HepG2 (cell line): ENCODE data around the gene INF2. TPM values are rescaled to one million over a fixed set of nuclear protein-coding genes. Genes with fewer than 3 reads are reported as not detected.

Experiments used
- BCL6 ChIP-seq: IDR thresholded peaks from 2 replicates; pipeline ENCODE4 v1.6.1; 2016; ENCODE audit warnings: missing genetic modification reagents, missing compliant biosample characterization
- MED1 ChIP-seq: sonication (generic); formaldehyde crosslinking; IDR thresholded peaks from 2 replicates; pipeline ENCODE4 v1.4.0; 2020; ENCODE audit warnings: missing genetic modification reagents
- NKX3-1 ChIP-seq: sonication (generic); formaldehyde crosslinking; IDR thresholded peaks from 2 replicates; pipeline ENCODE4 v1.5.0; 2020; ENCODE audit warnings: missing genetic modification reagents
- NONO ChIP-seq, 2 experiments: fragments of 450-650 bp in 1 of 2; sonication (generic) in 1 of 2; formaldehyde crosslinking in 1 of 2; IDR thresholded peaks in 1 of 2; conservative IDR thresholded peaks in 1 of 2; 2 replicates each; pipeline versions ENCODE4 v1.6.1 to v1.8.0; 2017 to 2022; ENCODE audit warnings: mild to moderate bottlenecking in 1 of 2, missing genetic modification reagents in 1 of 2, moderate library complexity in 1 of 2
- POGK ChIP-seq: sonication (generic); formaldehyde crosslinking; conservative IDR thresholded peaks from 2 replicates; pipeline ENCODE4 v1.8.0; 2022; ENCODE audit warnings: mild to moderate bottlenecking, moderate library complexity, missing genetic modification reagents
- RELA ChIP-seq: sonication (generic); formaldehyde crosslinking; IDR thresholded peaks from 2 replicates; pipeline ENCODE4 v1.4.0; 2020; ENCODE audit warnings: missing genetic modification reagents
- STAT5B ChIP-seq: sonication (generic); formaldehyde crosslinking; IDR thresholded peaks from 2 replicates; pipeline ENCODE4 v1.4.0; 2020; ENCODE audit warnings: missing genetic modification reagents
- TOE1 ChIP-seq: sonication (generic); formaldehyde crosslinking; IDR thresholded peaks from 2 replicates; pipeline ENCODE4 v1.4.0; 2020; ENCODE audit warnings: mild to moderate bottlenecking, missing genetic modification reagents
- ZBTB1 ChIP-seq: sonication (generic); formaldehyde crosslinking; IDR thresholded peaks from 2 replicates; pipeline ENCODE4 v1.4.0; 2020; ENCODE audit warnings: missing genetic modification reagents, borderline replicate concordance
- ZNF275 ChIP-seq: sonication (generic); formaldehyde crosslinking; IDR thresholded peaks from 2 replicates; pipeline ENCODE4 v1.8.0; 2022; ENCODE audit warnings: missing genetic modification reagents, mild to moderate bottlenecking, inconsistent platforms, borderline replicate concordance
- ZNF549 ChIP-seq: sonication (generic); formaldehyde crosslinking; IDR thresholded peaks from 2 replicates; pipeline ENCODE4 v1.5.0; 2020; ENCODE audit warnings: missing genetic modification reagents
- ZNF563 ChIP-seq: sonication (generic); formaldehyde crosslinking; IDR thresholded peaks from 2 replicates; pipeline ENCODE4 v1.8.0; 2022; ENCODE audit warnings: mild to moderate bottlenecking, moderate library complexity, missing genetic modification reagents
- ZNF619 ChIP-seq: sonication (generic); formaldehyde crosslinking; IDR thresholded peaks from 2 replicates; pipeline ENCODE4 v1.4.0; 2020; ENCODE audit warnings: mild to moderate bottlenecking, missing genetic modification reagents
- ZNF777 ChIP-seq: sonication (generic); formaldehyde crosslinking; IDR thresholded peaks from 2 replicates; pipeline ENCODE4 v1.4.0; 2020; ENCODE audit warnings: missing genetic modification reagents
- ZSCAN22 ChIP-seq: sonication (generic); formaldehyde crosslinking; IDR thresholded peaks from 2 replicates; pipeline ENCODE4 v1.4.0; 2020; ENCODE audit warnings: mild to moderate bottlenecking, missing genetic modification reagents
- polyA plus RNA-seq, 8 experiments: library from polyadenylated mRNA; depleted of rRNA in 3 of 8; stranded (reverse) in 7 of 8; unstranded in 1 of 8; fragments of >200 nt; fragmentation: Illumina TruSeq in 4 of 8; extraction: Trizol in 4 of 8; gene quantifications; 2 replicates each; pipeline versions ENCODE4 v1.2.1 to v1.2.3, GENCODE V29; 2011 to 2016; ENCODE audit warnings: low read depth in 4 of 8, missing spikeins in 1 of 8, mixed read lengths in 1 of 8; ENCODE audit not compliant: insufficient read depth in 1 of 8
- total RNA-seq, 5 experiments: library from RNA; depleted of rRNA; stranded (reverse); fragments of >200 nt; fragmentation: Illumina TruSeq; extraction: Trizol; gene quantifications; 2 replicates each; pipeline ENCODE4 v1.2.3, GENCODE V29; 2016; ENCODE audit warnings: low read depth in 1 of 5
- TF ChIP-seq, protein P1 (sequence below): sonication (generic); formaldehyde crosslinking; IDR thresholded peaks from 2 replicates; pipeline ENCODE4 v1.5.0; 2020; ENCODE audit warnings: missing genetic modification reagents
- TF ChIP-seq, protein P2 (sequence below): IDR thresholded peaks from 2 replicates; pipeline ENCODE4 v1.6.1; 2016; ENCODE audit warnings: low read depth
- TF ChIP-seq, protein P3 (sequence below): sonication (generic); formaldehyde crosslinking; conservative IDR thresholded peaks from 2 replicates; pipeline ENCODE4 v1.4.0; 2020; ENCODE audit warnings: missing genetic modification reagents
- TF ChIP-seq, protein P4 (sequence below): sonication (generic); formaldehyde crosslinking; IDR thresholded peaks from 2 replicates; pipeline ENCODE4 v1.5.0; 2020; ENCODE audit warnings: missing genetic modification reagents, mild to moderate bottlenecking, borderline replicate concordance

INF2 gene
- total and polyA plus RNA-seq, 2 of the 13 experiments (the other 11 are each of a cell fraction or from before 2014, with no cell fraction given): 16.4 to 26.4 TPM

DNA sequence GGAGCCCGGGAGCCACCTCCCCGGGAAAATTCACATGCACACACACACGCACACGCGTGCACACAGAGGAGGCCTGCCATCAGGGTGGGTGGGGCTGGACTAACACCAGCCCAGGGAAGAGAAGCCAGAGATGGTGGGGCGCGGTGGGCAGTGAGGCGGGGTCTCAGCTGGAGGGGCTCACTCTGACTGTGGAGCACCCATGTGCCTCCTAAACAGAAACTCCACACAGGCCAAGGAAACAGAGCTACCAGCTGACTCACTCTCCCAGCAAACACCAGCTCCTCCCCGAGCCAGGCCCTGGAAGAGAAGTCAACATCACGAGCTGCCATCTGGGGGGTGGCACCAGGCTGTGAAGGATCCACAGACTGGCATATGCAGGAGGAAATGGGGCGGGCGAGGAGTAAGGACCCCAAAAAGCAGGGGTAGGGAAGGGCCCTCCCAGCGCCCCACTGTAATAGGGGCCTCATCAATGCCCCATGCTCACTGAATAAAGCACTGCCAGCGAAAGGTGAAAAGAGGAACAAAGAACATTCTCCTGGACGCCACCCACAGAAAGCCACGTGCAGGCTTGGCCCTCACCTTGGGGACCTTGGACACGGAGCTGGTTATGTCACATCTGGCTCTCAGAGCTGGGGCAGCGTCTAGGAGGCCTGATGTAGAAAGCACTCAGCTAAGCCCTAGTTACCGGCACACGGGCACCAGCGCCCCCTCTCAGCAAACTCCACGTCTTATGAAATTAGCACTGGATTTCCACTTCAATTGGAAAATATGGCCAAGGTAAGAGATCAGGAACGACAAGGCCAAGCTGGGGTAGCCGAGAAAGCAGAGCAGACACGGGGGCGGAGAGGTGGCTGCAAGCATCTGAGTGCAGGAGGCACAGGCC, 8.4 kb upstream of the INF2 start (continued):
- no peak for TF ChIP-seq RELA (CRISPR knock-in tag)
- TF ChIP-seq POGK: peak; percentile 51; the same call in 1 of the 2 replicates
- TF ChIP-seq, protein P1, sequence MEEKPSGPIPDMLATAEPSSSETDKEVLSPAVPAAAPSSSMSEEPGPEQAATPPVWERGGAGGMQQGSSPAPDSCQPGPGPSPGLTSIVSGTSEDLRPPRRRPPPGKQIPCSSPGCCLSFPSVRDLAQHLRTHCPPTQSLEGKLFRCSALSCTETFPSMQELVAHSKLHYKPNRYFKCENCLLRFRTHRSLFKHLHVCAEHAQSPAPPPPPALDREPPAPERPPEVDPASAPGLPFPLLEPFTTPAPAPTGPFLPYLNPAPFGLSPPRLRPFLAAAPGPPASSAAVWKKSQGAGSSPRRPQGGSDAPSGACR (CRISPR knock-in tag): no peak; the same call in 1 of the 2 replicates
- no peak for TF ChIP-seq NONO (IDR thresholded peaks at IDR 0.05)
- peak; percentile 62; the same call in 1 of the 2 replicates for TF ChIP-seq NONO (CRISPR knock-in tag; conservative IDR thresholded peaks at IDR 0.05)
- TF ChIP-seq, protein P2, sequence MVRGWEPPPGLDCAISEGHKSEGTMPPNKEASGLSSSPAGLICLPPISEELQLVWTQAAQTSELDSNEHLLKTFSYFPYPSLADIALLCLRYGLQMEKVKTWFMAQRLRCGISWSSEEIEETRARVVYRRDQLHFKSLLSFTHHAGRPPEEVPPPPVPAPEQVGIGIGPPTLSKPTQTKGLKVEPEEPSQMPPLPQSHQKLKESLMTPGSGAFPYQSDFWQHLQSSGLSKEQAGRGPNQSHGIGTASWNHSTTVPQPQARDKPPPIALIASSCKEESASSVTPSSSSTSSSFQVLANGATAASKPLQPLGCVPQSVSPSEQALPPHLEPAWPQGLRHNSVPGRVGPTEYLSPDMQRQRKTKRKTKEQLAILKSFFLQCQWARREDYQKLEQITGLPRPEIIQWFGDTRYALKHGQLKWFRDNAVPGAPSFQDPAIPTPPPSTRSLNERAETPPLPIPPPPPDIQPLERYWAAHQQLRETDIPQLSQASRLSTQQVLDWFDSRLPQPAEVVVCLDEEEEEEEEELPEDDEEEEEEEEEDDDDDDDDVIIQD: no peak
- TF ChIP-seq ZNF777 (CRISPR knock-in tag): peak; percentile 74
- TF ChIP-seq ZNF563: no peak
- TF ChIP-seq NKX3-1 (CRISPR knock-in tag): no peak
- TF ChIP-seq, protein P3, sequence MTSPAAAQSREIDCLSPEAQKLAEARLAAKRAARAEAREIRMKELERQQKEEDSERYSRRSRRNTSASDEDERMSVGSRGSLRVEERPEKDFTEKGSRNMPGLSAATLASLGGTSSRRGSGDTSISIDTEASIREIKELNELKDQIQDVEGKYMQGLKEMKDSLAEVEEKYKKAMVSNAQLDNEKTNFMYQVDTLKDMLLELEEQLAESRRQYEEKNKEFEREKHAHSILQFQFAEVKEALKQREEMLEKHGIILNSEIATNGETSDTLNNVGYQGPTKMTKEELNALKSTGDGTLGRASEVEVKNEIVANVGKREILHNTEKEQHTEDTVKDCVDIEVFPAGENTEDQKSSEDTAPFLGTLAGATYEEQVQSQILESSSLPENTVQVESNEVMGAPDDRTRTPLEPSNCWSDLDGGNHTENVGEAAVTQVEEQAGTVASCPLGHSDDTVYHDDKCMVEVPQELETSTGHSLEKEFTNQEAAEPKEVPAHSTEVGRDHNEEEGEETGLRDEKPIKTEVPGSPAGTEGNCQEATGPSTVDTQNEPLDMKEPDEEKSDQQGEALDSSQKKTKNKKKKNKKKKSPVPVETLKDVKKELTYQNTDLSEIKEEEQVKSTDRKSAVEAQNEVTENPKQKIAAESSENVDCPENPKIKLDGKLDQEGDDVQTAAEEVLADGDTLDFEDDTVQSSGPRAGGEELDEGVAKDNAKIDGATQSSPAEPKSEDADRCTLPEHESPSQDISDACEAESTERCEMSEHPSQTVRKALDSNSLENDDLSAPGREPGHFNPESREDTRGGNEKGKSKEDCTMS (CRISPR knock-in tag): no peak
- peak; percentile 16; the same call in 1 of the 2 replicates for TF ChIP-seq ZNF619
- no peak for TF ChIP-seq STAT5B (CRISPR knock-in tag)
- no peak for TF ChIP-seq TOE1 (CRISPR knock-in tag)
- no peak for TF ChIP-seq ZSCAN22 (CRISPR knock-in tag)
- TF ChIP-seq, protein P4, sequence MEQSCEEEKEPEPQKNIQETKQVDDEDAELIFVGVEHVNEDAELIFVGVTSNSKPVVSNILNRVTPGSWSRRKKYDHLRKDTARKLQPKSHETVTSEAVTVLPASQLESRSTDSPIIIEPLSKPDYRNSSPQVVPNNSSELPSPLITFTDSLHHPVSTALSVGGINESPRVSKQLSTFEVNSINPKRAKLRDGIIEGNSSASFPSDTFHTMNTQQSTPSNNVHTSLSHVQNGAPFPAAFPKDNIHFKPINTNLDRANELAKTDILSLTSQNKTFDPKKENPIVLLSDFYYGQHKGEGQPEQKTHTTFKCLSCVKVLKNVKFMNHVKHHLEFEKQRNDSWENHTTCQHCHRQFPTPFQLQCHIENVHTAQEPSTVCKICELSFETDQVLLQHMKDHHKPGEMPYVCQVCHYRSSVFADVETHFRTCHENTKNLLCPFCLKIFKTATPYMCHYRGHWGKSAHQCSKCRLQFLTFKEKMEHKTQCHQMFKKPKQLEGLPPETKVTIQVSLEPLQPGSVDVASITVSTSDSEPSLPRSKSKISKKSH (CRISPR knock-in tag): peak; percentile 58; the same call in 1 of the 2 replicates
- no peak for TF ChIP-seq ZNF549 (CRISPR knock-in tag)
- no peak for TF ChIP-seq ZBTB1 (CRISPR knock-in tag)
- TF ChIP-seq BCL6 (CRISPR knock-in tag): no peak
- no peak; the same call in 1 of the 2 replicates for TF ChIP-seq MED1
- no peak for TF ChIP-seq ZNF275 (CRISPR knock-in tag)
